Keratinocyte (primary cell): ENCODE data around the gene ANO2. TPM values are rescaled to one million over a fixed set of nuclear protein-coding genes. Genes with fewer than 3 reads are reported as not detected.

Experiments used
- DNase-seq: peaks from one replicate; pipeline ENCODE4 v3.0.0-alpha.2; 2011; ENCODE audit warnings: low read depth, missing footprints, low spot score
- FAIRE-seq: peaks from 2 replicates; lab custom pipeline; 2011; peaks lifted over from hg19 to GRCh38; lab: Jason Lieb, UNC
- H2AFZ ChIP-seq: 2 replicates; pipeline ENCODE4 v1.6.0; 2012; ENCODE audit warnings: low read length, control low read depth, inconsistent platforms; ENCODE audit not compliant: control insufficient read depth
- H3K27ac ChIP-seq: 2 replicates; pipeline ENCODE4 v1.5.1; 2011; ENCODE audit warnings: low read length; ENCODE audit not compliant: control insufficient read depth, insufficient read depth
- H3K27me3 ChIP-seq: 3 replicates; pipeline ENCODE4 v1.6.0; 2011; ENCODE audit warnings: low read length; ENCODE audit not compliant: control insufficient read depth, insufficient read depth; ENCODE audit errors: extremely low read depth
- H3K36me3 ChIP-seq, 2 experiments: 2 replicates in 1 of 2; 3 replicates in 1 of 2; pipeline ENCODE4 v1.5.1; 2011; ENCODE audit warnings: low read length in 2 of 2, mild to moderate bottlenecking in 1 of 2; ENCODE audit not compliant: control insufficient read depth in 2 of 2, insufficient read depth in 2 of 2; ENCODE audit errors: extremely low read depth in 1 of 2
- H3K4me1 ChIP-seq: 3 replicates; pipeline ENCODE4 v1.5.1; 2011; ENCODE audit warnings: low read length; ENCODE audit not compliant: control insufficient read depth, insufficient read depth; ENCODE audit errors: extremely low read depth
- H3K4me2 ChIP-seq: 3 replicates; pipeline ENCODE4 v1.6.0; 2011; ENCODE audit warnings: low read depth, low read length; ENCODE audit not compliant: control insufficient read depth, insufficient read depth; ENCODE audit errors: extremely low read depth
- H3K4me3 ChIP-seq, 3 experiments: fragments of 200-600 bp in 1 of 3; sonication (generic) in 1 of 3; 2 replicates in 2 of 3; 3 replicates in 1 of 3; pipeline ENCODE4 v1.5.1; 2011 to 2016; ENCODE audit warnings: low read length in 3 of 3, mild to moderate bottlenecking in 3 of 3, control low read depth in 2 of 3, inconsistent platforms in 1 of 3, low read depth in 1 of 3, mixed read lengths in 1 of 3, mixed run types in 1 of 3, moderate library complexity in 1 of 3; ENCODE audit not compliant: control insufficient read depth in 2 of 3, insufficient read depth in 2 of 3; ENCODE audit errors: extremely low read depth in 1 of 3
- H3K79me2 ChIP-seq: 2 replicates; pipeline ENCODE4 v1.6.0; 2012; ENCODE audit warnings: low read length; ENCODE audit not compliant: control insufficient read depth, insufficient read depth
- H3K9ac ChIP-seq: 3 replicates; pipeline ENCODE4 v1.6.0; 2011; ENCODE audit warnings: low read length; ENCODE audit not compliant: control insufficient read depth, insufficient read depth; ENCODE audit errors: extremely low read depth
- H3K9me1 ChIP-seq: 3 replicates; pipeline ENCODE4 v1.6.0; 2011; ENCODE audit warnings: low read length; ENCODE audit not compliant: control insufficient read depth, insufficient read depth; ENCODE audit errors: extremely low read depth
- H3K9me3 ChIP-seq: 2 replicates; pipeline ENCODE4 v1.5.1; 2012; ENCODE audit warnings: low read depth, low read length; ENCODE audit not compliant: control insufficient read depth
- H4K20me1 ChIP-seq: 3 replicates; pipeline ENCODE4 v1.6.0; 2011; ENCODE audit warnings: low read length; ENCODE audit not compliant: control insufficient read depth, insufficient read depth; ENCODE audit errors: extremely low read depth
- EZH2 ChIP-seq: IDR thresholded peaks from one replicate; pipeline ENCODE4 v1.6.1; 2012; ENCODE audit warnings: inconsistent platforms, mild to moderate bottlenecking, low read length, moderate library complexity
- dilution Hi-C: fragments of 300-500 bp; cut with MboI; formaldehyde crosslinking; loops from one replicate; pipeline ENCODE4 v1.7.0; 2020; ENCODE audit warnings: low sequenced_read_pairs; ENCODE audit not compliant: extremely low pct_ligation_motif_present
- polyA plus RNA-seq, 5 experiments: library from polyadenylated mRNA; depleted of rRNA in 3 of 5; stranded (reverse) in 3 of 5; stranded (forward) in 1 of 5; unstranded in 1 of 5; fragments of >200 nt; gene quantifications; 1 replicate in 1 of 5; 2 replicates in 3 of 5; 3 replicates in 1 of 5; pipeline versions ENCODE4 v1.2.1 to v1.2.3, GENCODE V29; 2011 to 2012; ENCODE audit warnings: missing spikeins in 2 of 5, low read depth in 1 of 5, low replicate concordance in 1 of 5
- TF ChIP-seq, protein P1 (sequence below), 3 experiments: IDR thresholded peaks in 1 of 3; conservative IDR thresholded peaks in 1 of 3; optimal IDR thresholded peaks in 1 of 3; 2 replicates in 2 of 3; 3 replicates in 1 of 3; pipeline versions ENCODE3 to v1.5.1; 2011; ENCODE audit warnings: low read length in 3 of 3, mild to moderate bottlenecking in 3 of 3, moderate library complexity in 2 of 3, control low read depth in 1 of 3, inconsistent platforms in 1 of 3; ENCODE audit not compliant: insufficient read depth in 2 of 3; ENCODE audit errors: extremely low read depth in 1 of 3

ANO2 gene
- polyA plus RNA-seq, 1 donor (not counting 4 experiments of a cell fraction or from before 2014, with no cell fraction given), result 0.14 TPM

DNA sequence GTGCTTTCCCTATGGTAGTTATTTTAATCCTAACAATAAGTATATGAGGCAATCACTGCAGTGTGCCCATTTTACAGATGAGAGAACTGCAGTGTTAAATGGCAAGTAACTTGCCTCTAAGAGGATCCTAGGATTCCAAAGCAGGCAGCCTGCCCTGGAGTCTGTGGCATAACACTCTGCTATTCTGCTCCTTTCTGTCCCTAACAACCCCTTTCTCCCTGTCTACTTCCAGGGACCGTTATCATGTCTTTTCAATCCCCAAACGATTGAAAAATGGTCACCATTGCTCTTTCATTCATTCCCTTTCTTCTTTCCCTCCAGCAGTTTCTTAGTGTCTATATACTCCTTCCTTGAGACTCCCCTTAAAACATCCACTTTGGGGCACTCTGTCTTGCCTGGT, 1.3 kb upstream of the ANO2 start:
- TF ChIP-seq, protein P1, sequence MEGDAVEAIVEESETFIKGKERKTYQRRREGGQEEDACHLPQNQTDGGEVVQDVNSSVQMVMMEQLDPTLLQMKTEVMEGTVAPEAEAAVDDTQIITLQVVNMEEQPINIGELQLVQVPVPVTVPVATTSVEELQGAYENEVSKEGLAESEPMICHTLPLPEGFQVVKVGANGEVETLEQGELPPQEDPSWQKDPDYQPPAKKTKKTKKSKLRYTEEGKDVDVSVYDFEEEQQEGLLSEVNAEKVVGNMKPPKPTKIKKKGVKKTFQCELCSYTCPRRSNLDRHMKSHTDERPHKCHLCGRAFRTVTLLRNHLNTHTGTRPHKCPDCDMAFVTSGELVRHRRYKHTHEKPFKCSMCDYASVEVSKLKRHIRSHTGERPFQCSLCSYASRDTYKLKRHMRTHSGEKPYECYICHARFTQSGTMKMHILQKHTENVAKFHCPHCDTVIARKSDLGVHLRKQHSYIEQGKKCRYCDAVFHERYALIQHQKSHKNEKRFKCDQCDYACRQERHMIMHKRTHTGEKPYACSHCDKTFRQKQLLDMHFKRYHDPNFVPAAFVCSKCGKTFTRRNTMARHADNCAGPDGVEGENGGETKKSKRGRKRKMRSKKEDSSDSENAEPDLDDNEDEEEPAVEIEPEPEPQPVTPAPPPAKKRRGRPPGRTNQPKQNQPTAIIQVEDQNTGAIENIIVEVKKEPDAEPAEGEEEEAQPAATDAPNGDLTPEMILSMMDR (optimal IDR thresholded peaks at IDR 0.05 in 1 of 3, IDR thresholded peaks at IDR 0.05 in 1 of 3, conservative IDR thresholded peaks at IDR 0.05 in 1 of 3; ENCODE audit: extremely low read depth in 1 of 3, insufficient read depth in 2 of 3, low read length in 3 of 3), result no peak
- TF ChIP-seq EZH2, result no peak
- Histone ChIP-seq H3K79me2 (no peaks in the 10 kb centered on the region), H3K36me3 (no peaks in the 10 kb centered on the region), H3K27ac (no peak overlapping the region), H3K4me1 (no peaks in the 10 kb centered on the region), H3K9me1 (no peaks in the 10 kb centered on the region), H2AFZ (no peak overlapping the region), H3K4me3 (no peak overlapping the region), H3K27me3 (peaks cover 44% of the 10 kb centered on the region), H3K4me2 (no peak overlapping the region), H3K9ac (no peak overlapping the region), H3K9me3 (no peaks in the 10 kb centered on the region), H4K20me1 (no peaks in the 10 kb centered on the region)
- dilution Hi-C loops, result no loop called here
- DNase-seq (no peak), FAIRE-seq (no peak)

DNA sequence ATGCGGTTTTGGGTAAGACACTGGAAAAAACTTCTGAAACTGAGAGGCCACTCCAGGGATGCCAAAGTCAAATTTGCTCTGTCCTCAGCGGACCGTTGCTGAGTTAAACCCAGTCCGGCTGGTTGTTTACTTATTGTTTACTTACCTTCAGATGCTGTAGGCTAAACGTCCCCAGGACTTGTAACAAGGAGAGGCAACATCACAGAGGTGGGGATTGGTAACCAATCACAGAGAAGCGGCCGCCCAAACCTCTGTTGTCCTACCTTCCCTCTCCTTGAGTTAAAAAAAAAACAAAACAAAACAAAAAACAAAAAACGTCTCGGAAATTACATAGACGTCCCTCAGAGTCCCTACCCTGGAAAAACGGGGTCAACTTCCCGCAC, 380 bp downstream of the ANO2 start:
- no peaks in the 10 kb centered on the region for H3K9me1 ChIP-seq
- peak overlapping the region; percentile 52 for H3K4me2 ChIP-seq
- DNase-seq (no peak), FAIRE-seq (no peak)
- H3K9me3 ChIP-seq, result no peaks in the 10 kb centered on the region
- dilution Hi-C loops, result no loop called here
- H4K20me1 ChIP-seq, result no peaks in the 10 kb centered on the region
- H3K36me3 ChIP-seq, result no peaks in the 10 kb centered on the region
- H3K4me3 ChIP-seq, result peak overlapping the region; percentile 12 to 31 (median 21)
- TF ChIP-seq EZH2, result no peak
- H3K27ac ChIP-seq, result no peak overlapping the region
- peaks cover 44% of the 10 kb centered on the region for H3K27me3 ChIP-seq
- no peaks in the 10 kb centered on the region for H3K4me1 ChIP-seq
- no peaks in the 10 kb centered on the region for H3K79me2 ChIP-seq
- no peak overlapping the region for H2AFZ ChIP-seq
- H3K9ac ChIP-seq, result no peak overlapping the region

DNA sequence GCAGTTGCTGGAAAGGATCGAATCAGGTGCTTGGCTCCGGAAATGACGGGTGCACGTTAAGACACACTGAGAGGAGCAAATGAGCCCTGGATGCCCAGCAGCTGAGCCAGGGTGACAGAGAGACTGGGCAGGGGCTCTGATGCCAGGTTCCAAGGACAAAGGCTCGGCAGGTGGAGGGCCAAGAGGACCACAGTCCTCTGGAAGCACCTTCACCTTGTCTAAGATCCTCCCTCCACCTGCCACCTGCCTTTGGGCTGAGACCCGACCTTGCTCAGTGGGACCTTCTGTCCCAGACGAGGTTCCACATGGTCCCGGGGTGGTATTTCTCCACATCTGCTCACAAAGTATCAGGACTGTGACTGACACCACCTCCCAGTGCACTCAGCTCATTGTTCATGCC, 1.0 kb downstream of the ANO2 start:
- H2AFZ ChIP-seq, result no peak overlapping the region
- no peaks in the 10 kb centered on the region for H3K9me1 ChIP-seq
- H4K20me1 ChIP-seq, result no peaks in the 10 kb centered on the region
- dilution Hi-C loops, result no loop called here
- FAIRE-seq (no peak), DNase-seq (no peak)
- no peaks in the 10 kb centered on the region for H3K36me3 ChIP-seq
- H3K79me2 ChIP-seq, result no peaks in the 10 kb centered on the region
- H3K9me3 ChIP-seq, result no peaks in the 10 kb centered on the region
- no peak overlapping the region for H3K4me2 ChIP-seq
- H3K4me3 ChIP-seq, result no peak overlapping the region
- H3K4me1 ChIP-seq, result no peaks in the 10 kb centered on the region
- no peak for TF ChIP-seq EZH2
- TF ChIP-seq, protein P1 (optimal IDR thresholded peaks at IDR 0.05 in 1 of 3, IDR thresholded peaks at IDR 0.05 in 1 of 3, conservative IDR thresholded peaks at IDR 0.05 in 1 of 3; ENCODE audit: extremely low read depth in 1 of 3, insufficient read depth in 2 of 3, low read length in 3 of 3), result no peak
- H3K9ac ChIP-seq, result no peak overlapping the region
- H3K27ac ChIP-seq, result no peak overlapping the region
- peaks cover 43% of the 10 kb centered on the region for H3K27me3 ChIP-seq
